C4-2B (cell line): ENCODE data around the gene SMIM3.

Experiments
- H3K27ac ChIP-seq: fragments of 450-650 bp; 2 replicates; pipeline ENCODE4 v1.5.1; 2017
- CTCF ChIP-seq: fragments of 450-650 bp; conservative IDR thresholded peaks from 2 replicates; pipeline ENCODE4 v1.5.1; 2017; ENCODE audit warnings: mild to moderate bottlenecking
- ZFX ChIP-seq: fragments of 450-650 bp; IDR thresholded peaks from 2 replicates; pipeline ENCODE4 v1.6.1; 2017

SMIM3 gene

GRCh38 chr5:150771034-150771795, 7.3 kb upstream of the SMIM3 start:
- TF ChIP-seq ZFX, result no peak
- TF ChIP-seq CTCF, result no peak
- no peak overlapping the region for H3K27ac ChIP-seq

- no peak for TF ChIP-seq CTCF
- no peak for TF ChIP-seq ZFX
- no peak overlapping the region for H3K27ac ChIP-seq
Measured at GRCh38 chr5:150774145-150774544, 4.4 kb upstream of the SMIM3 start.

GRCh38 chr5:150777685-150778084, 872 bp upstream of the SMIM3 start:
- no peak overlapping the region for H3K27ac ChIP-seq
- TF ChIP-seq ZFX (no peak), CTCF (no peak)

- peak overlapping the region; percentile 37; the same call in 1 of the 2 replicates for H3K27ac ChIP-seq
- TF ChIP-seq ZFX, result no peak
- no peak for TF ChIP-seq CTCF
Measured at GRCh38 chr5:150778088-150778516, 455 bp upstream of the SMIM3 start.

- peak overlapping the region; percentile 37; the same call in 1 of the 2 replicates for H3K27ac ChIP-seq
- TF ChIP-seq ZFX (no peak), CTCF (peak; percentile 30)
Measured at GRCh38 chr5:150779397-150780186, 1.0 kb downstream of the SMIM3 start.

- no peak overlapping the region for H3K27ac ChIP-seq
- TF ChIP-seq ZFX (no peak), CTCF (no peak)
Measured at GRCh38 chr5:150780187-150780692, 1.7 kb downstream of the SMIM3 start.

GRCh38 chr5:150780816-150781221, 2.3 kb downstream of the SMIM3 start:
- TF ChIP-seq CTCF (no peak), ZFX (no peak)
- no peak overlapping the region for H3K27ac ChIP-seq
